A673 (cell line): Measurements from ENCODE around the gene SLIT3.

ENCODE experiments used
- CTCF ChIP-seq: fragments of 300-800, 200-600 bp; sonication (generic); conservative IDR thresholded peaks from 2 replicates; pipeline ENCODE4 v1.5.1; 2017; ENCODE audit warnings: low read depth, mild to moderate bottlenecking, antibody characterized with exemption, low read length, moderate library complexity, mixed read lengths
- EZH2 ChIP-seq: fragments of 200-600 bp; sonication (generic); IDR thresholded peaks from 2 replicates; pipeline ENCODE4 v1.6.1; 2017; ENCODE audit warnings: borderline replicate concordance, low read depth, mild to moderate bottlenecking, mixed read lengths, antibody characterized with exemption, low read length; ENCODE audit not compliant: poor library complexity, severe bottlenecking

- TF ChIP-seq CTCF: no peak
- no peak for TF ChIP-seq EZH2
These were observed 604.3 kb downstream of the SLIT3 start for GRCh38 chr5:168696611-168697010.
